ENCODE measurements around the gene MYO15A.

DNA sequence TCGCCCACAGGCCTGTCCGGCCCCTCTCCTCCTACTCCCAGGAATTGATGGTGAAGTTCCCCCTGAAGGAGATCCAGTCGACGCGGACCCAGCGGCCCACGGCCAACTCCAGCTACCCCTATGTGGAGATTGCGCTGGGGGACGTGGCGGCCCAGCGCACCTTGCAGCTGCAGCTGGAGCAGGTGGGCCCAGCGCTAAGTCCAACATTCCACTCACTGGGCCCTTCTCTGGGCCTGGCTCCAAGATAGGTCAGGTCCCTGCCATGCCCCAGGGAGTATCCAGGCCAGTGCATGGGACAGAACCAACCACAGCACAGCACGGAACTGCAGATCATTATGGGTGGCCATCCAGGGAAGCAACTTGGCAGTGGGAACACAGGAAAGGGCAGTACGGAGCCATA is 65.2 kb downstream of the MYO15A start:
- TF ChIP-seq POLR2AphosphoS5 (IDR thresholded peaks at IDR 0.05; ENCODE audit: low read depth, low read length) (no peak), YY1 (IDR thresholded peaks at IDR 0.05; ENCODE audit: extremely low read depth, insufficient replicate concordance, low read depth, low read length) (no peak), JUND (IDR thresholded peaks at IDR 0.05) (no peak), MAX (IDR thresholded peaks at IDR 0.05) (no peak), EZH2 (IDR thresholded peaks at IDR 0.05) (no peak), ZFX (IDR thresholded peaks at IDR 0.05) (no peak), ZNF274 (IDR thresholded peaks at IDR 0.05; ENCODE audit: low read depth, low read length) (no peak), CEBPB (IDR thresholded peaks at IDR 0.05; ENCODE audit: low read depth) (no peak)
- TF ChIP-seq, protein P1, sequence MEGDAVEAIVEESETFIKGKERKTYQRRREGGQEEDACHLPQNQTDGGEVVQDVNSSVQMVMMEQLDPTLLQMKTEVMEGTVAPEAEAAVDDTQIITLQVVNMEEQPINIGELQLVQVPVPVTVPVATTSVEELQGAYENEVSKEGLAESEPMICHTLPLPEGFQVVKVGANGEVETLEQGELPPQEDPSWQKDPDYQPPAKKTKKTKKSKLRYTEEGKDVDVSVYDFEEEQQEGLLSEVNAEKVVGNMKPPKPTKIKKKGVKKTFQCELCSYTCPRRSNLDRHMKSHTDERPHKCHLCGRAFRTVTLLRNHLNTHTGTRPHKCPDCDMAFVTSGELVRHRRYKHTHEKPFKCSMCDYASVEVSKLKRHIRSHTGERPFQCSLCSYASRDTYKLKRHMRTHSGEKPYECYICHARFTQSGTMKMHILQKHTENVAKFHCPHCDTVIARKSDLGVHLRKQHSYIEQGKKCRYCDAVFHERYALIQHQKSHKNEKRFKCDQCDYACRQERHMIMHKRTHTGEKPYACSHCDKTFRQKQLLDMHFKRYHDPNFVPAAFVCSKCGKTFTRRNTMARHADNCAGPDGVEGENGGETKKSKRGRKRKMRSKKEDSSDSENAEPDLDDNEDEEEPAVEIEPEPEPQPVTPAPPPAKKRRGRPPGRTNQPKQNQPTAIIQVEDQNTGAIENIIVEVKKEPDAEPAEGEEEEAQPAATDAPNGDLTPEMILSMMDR (IDR thresholded peaks at IDR 0.05 in 2 of 3, conservative IDR thresholded peaks at IDR 0.05 in 1 of 3; ENCODE audit: borderline replicate concordance in 1 of 3, insufficient read depth in 1 of 3, low read depth in 2 of 3, low read length in 2 of 3) = no peak
- TF ChIP-seq, protein P2, sequence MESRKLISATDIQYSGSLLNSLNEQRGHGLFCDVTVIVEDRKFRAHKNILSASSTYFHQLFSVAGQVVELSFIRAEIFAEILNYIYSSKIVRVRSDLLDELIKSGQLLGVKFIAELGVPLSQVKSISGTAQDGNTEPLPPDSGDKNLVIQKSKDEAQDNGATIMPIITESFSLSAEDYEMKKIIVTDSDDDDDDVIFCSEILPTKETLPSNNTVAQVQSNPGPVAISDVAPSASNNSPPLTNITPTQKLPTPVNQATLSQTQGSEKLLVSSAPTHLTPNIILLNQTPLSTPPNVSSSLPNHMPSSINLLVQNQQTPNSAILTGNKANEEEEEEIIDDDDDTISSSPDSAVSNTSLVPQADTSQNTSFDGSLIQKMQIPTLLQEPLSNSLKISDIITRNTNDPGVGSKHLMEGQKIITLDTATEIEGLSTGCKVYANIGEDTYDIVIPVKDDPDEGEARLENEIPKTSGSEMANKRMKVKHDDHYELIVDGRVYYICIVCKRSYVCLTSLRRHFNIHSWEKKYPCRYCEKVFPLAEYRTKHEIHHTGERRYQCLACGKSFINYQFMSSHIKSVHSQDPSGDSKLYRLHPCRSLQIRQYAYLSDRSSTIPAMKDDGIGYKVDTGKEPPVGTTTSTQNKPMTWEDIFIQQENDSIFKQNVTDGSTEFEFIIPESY (IDR thresholded peaks at IDR 0.05; ENCODE audit: extremely low read depth, insufficient replicate concordance, low read length) = no peak

Data from HCT116 (cell line).